ENCODE data around the gene CYP2A7.
"Not testable (repeated sequence)": the region's sequence is repeated elsewhere in the genome, so short reads cannot be mapped to it uniquely, and the experiment has no call there.

CYP2A7 gene

GRCh38 chr19:40882062-40882461, at the start of gene CYP2A7:
CYP2A7 (minus strand) TSS chr19:40882231; CDS start chr19:40882210, 21 bp downstream.
- TF ChIP-seq MAX (IDR thresholded peaks at IDR 0.05); CREB1 (IDR thresholded peaks at IDR 0.05; ENCODE audit: low read depth); EGR1 (IDR thresholded peaks at IDR 0.05): not testable (repeated sequence)

GRCh38 chr19:40928850-40929249, 46.8 kb upstream of the CYP2A7 start:
- TF ChIP-seq FOXM1 (IDR thresholded peaks at IDR 0.05; ENCODE audit: borderline replicate concordance, low read depth) (no peak), CREB1 (IDR thresholded peaks at IDR 0.05; ENCODE audit: low read depth) (no peak), MAX (IDR thresholded peaks at IDR 0.05) (no peak)

GRCh38 chr19:40927567-40927966, 45.5 kb upstream of the CYP2A7 start:
- no peak for TF ChIP-seq MAX (IDR thresholded peaks at IDR 0.05)
- no peak for TF ChIP-seq YY1 (IDR thresholded peaks at IDR 0.05; ENCODE audit: low read depth)
- TF ChIP-seq CREB1 (IDR thresholded peaks at IDR 0.05; ENCODE audit: low read depth), result no peak
- TF ChIP-seq RAD21 (IDR thresholded peaks at IDR 0.05; ENCODE audit: low read depth), result no peak

- no peak for TF ChIP-seq FOXM1 (IDR thresholded peaks at IDR 0.05; ENCODE audit: borderline replicate concordance, low read depth)
- TF ChIP-seq CREB1 (IDR thresholded peaks at IDR 0.05; ENCODE audit: low read depth), result no peak
- TF ChIP-seq EP300 (IDR thresholded peaks at IDR 0.05; ENCODE audit: borderline replicate concordance), result no peak
- TF ChIP-seq ZBTB7A (IDR thresholded peaks at IDR 0.05; ENCODE audit: low read depth), result no peak
- no peak for TF ChIP-seq USF1 (IDR thresholded peaks at IDR 0.05)
- TF ChIP-seq TAF1 (IDR thresholded peaks at IDR 0.05; ENCODE audit: low read depth), result no peak
- TF ChIP-seq RAD21 (IDR thresholded peaks at IDR 0.05; ENCODE audit: low read depth), result no peak
- no peak for TF ChIP-seq CEBPB (IDR thresholded peaks at IDR 0.05)
- TF ChIP-seq TCF12 (IDR thresholded peaks at IDR 0.05; ENCODE audit: low read depth), result no peak
- TF ChIP-seq EGR1 (IDR thresholded peaks at IDR 0.05), result no peak
- TF ChIP-seq YY1 (IDR thresholded peaks at IDR 0.05; ENCODE audit: low read depth), result no peak
- no peak for TF ChIP-seq NFIC (IDR thresholded peaks at IDR 0.05)
- TF ChIP-seq MAX (IDR thresholded peaks at IDR 0.05), result no peak
- no peak for TF ChIP-seq REST (IDR thresholded peaks at IDR 0.05; ENCODE audit: low read depth)
- no peak for TF ChIP-seq TEAD4 (IDR thresholded peaks at IDR 0.05)
Measured at GRCh38 chr19:40923934-40924391, 41.9 kb upstream of the CYP2A7 start.

- TF ChIP-seq YY1 (IDR thresholded peaks at IDR 0.05; ENCODE audit: low read depth) (no peak), TCF12 (IDR thresholded peaks at IDR 0.05; ENCODE audit: low read depth) (no peak), EP300 (IDR thresholded peaks at IDR 0.05; ENCODE audit: borderline replicate concordance) (no peak), RAD21 (IDR thresholded peaks at IDR 0.05; ENCODE audit: low read depth) (no peak), TEAD4 (IDR thresholded peaks at IDR 0.05) (no peak), FOXM1 (IDR thresholded peaks at IDR 0.05; ENCODE audit: borderline replicate concordance, low read depth) (no peak), REST (IDR thresholded peaks at IDR 0.05; ENCODE audit: low read depth) (no peak), EGR1 (IDR thresholded peaks at IDR 0.05) (no peak), TAF1 (IDR thresholded peaks at IDR 0.05; ENCODE audit: low read depth) (no peak), USF1 (IDR thresholded peaks at IDR 0.05) (no peak), NFIC (IDR thresholded peaks at IDR 0.05) (no peak)
Measured at GRCh38 chr19:40921005-40921897, 39.2 kb upstream of the CYP2A7 start.

All from Ishikawa (cell line).